GM13976 (cell line): Measurements from ENCODE around the gene SRRM4.

Source experiments
- DNase-seq: peaks from one replicate; pipeline ENCODE4 v3.0.0; 2012; ENCODE audit warnings: low spot score
- CTCF ChIP-seq: IDR thresholded peaks from 2 replicates; pipeline ENCODE4 v1.5.1; 2012; ENCODE audit warnings: borderline replicate concordance, mild to moderate bottlenecking; ENCODE audit not compliant: insufficient read depth; ENCODE audit errors: extremely low read depth, missing control alignments, control extremely low read depth
- in situ Hi-C: fragments of 300-500 bp; cut with MboI; formaldehyde crosslinking; loops from one replicate; pipeline ENCODE4 v1.12.0; 2022; ENCODE audit warnings: low sequenced_read_pairs, mixed read lengths, inconsistent platforms; ENCODE audit not compliant: unreplicated experiment

Gene SRRM4

DNA sequence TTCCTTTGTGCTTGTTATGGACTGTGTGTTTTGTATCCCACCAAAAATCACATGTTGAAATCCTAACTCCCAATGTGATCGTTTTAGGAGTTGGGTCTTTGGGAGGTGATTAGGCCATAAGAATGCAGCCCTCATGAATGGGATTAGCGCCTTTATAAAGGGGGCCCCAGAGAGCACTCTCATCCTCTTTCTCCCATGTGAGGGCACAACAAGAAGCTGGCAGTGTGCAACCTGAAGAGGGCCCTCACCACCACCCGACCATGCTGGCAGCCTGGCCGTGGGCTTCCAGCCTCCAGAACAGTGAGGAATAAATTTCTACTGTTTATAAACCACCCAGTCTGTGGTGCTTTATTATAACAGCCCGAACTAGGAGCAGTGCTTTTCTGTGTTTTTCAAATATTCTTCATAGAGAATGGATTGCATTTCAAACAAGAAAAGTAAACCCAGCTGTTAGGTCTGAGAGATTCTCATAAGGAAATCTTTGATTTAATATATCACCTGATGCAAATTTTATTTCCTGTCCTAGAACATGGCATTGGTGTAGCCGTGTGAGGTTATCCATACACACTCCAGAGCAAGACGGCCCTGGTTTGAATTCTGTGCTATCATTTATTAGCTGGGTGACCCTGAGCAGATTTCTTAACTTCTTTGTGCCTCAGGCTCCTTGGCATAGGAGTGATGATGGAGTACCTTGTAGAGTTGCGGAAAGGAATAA, 225.2 kb downstream of the SRRM4 start:
- in situ Hi-C loops, result no loop called here

DNA sequence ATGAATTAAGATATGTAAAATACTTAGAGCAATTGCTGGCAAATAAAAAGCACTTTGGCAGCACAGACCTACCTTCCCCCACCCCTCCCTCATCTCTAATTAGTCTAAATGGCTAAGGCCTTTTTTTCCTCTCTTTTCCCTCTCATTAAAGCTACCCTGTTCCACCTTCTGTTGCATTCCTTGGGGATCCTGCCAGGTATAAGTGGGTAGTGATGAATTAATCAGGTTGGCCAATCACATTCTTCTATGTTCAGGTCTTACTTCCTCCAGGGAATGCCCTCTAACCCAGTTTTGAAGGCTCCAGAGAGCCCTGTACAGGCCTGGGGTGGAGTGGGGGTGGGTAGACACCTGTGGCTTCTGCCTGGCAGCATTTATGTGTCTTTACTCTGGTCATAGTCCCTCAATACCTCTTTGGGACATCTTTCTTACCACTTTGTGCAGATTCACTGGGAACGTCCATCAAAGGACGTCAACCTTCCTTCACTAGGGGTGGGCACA, 225.8 kb downstream of the SRRM4 start:
- no peak for DNase-seq
- TF ChIP-seq CTCF, result no peak
- in situ Hi-C loops, result no loop called here

More for the DNA sequence above, 225.2 kb downstream of the SRRM4 start:
- TF ChIP-seq CTCF, result no peak
- no peak for DNase-seq

DNA sequence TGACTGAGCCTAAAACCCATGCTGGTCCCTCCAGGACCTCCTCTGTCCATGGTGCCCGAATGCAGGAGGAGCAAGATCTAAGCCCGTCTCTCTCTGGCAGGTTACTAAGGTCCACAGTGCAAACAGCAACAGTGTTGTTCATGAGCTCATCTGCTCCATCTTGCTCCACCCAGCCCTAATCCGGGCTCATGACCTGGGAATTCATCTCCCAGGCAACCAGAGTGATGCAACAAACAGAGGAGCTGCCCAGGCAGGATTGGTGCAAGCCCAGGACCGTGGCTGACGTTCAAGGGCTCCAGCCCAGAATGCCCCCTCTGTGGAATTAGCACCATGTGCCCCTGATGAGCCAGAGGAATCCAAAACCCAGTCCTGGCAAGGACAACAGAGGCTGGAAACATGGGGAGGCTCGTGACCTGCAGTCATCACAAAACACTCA, 227.3 kb downstream of the SRRM4 start:
- in situ Hi-C loops, result no loop called here
- DNase-seq, result no peak
- TF ChIP-seq CTCF, result no peak

GRCh38 chr12:119211884-119212283, 230.5 kb downstream of the SRRM4 start:
- no peak for TF ChIP-seq CTCF
- no peak for DNase-seq
- in situ Hi-C loops, result no loop called here
